ENCODE measurements around the gene BUB1B. TPM values are rescaled to one million over a fixed set of nuclear protein-coding genes. Genes with fewer than 3 reads are reported as not detected.

BUB1B gene
- total RNA-seq, 1 experiment from 2014 or later: 73.0 TPM

DNA sequence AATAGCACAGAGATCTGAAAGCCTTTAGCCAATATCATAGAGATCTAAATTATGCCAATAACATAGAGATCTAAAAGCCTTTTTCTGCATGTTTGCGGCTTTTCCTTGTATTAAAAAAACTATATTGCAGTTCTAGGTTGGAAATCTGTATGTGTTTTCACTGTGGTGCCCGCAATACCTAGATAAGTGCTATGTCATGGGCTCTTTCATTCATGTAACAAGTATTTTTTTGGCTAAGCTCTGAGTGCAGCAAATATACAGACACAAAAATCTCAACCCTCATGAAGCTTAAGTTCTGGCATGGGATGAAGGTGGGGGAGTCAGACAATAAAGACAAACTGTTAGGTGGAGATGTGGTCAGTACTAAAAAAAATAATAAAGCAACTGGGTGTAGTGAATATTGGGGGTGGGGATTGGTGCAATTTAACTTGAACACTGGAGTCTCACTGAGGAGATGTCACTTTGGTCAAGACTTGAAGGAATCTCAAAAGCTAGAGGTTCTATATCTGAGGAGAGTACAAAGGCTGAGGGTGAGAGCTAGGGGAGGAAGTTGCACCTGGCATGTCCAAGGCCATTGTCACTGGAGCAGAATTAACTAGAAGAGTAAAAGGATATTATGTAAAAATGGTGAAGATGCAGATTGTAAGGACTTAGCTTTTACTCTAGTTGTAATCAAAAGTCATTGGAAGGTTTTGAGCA lies 973 bp downstream of the BUB1B start:
- peaks cover 31% of the 10 kb centered on the region for H3K36me3 ChIP-seq (ENCODE audit: low read depth, low read length)
- H3K9me2 ChIP-seq (replicated peaks; ENCODE audit: low read length): no peaks in the 10 kb centered on the region
- peaks cover 24% of the 10 kb centered on the region for H3K4me1 ChIP-seq (ENCODE audit: insufficient read depth, low read length)
- H3K9ac ChIP-seq (ENCODE audit: low read length): peak overlapping the region; percentile 83
- CTCF ChIA-PET: no interaction called here
- no TSS peak for BruUV-seq (replicated peaks)
- no peaks in the 10 kb centered on the region for H3K27me3 ChIP-seq (ENCODE audit: low read length)
- peak overlapping the region; percentile 83 for H3K4me3 ChIP-seq (ENCODE audit: low read length)
- peak overlapping the region; percentile 88 for H3K4me2 ChIP-seq (ENCODE audit: low read length)
- peaks cover 60% of the 10 kb centered on the region for H3K79me2 ChIP-seq (ENCODE audit: low read length)
- H3F3A ChIP-seq (ENCODE audit: low read length, unreplicated experiment): no peaks in the 10 kb centered on the region
- H2AFZ ChIP-seq (ENCODE audit: low read length): peak overlapping the region; percentile 94
- POLR2A ChIA-PET (ENCODE audit: unreplicated experiment): no interaction called here
- ATAC-seq (no peak), DNase-seq (no peak)
- H3K27ac ChIP-seq (ENCODE audit: low read length): 0 out of 2 replicates have a peak overlapping the region, but pooled peaks have one; percentile 42
- TF ChIP-seq, protein P1, sequence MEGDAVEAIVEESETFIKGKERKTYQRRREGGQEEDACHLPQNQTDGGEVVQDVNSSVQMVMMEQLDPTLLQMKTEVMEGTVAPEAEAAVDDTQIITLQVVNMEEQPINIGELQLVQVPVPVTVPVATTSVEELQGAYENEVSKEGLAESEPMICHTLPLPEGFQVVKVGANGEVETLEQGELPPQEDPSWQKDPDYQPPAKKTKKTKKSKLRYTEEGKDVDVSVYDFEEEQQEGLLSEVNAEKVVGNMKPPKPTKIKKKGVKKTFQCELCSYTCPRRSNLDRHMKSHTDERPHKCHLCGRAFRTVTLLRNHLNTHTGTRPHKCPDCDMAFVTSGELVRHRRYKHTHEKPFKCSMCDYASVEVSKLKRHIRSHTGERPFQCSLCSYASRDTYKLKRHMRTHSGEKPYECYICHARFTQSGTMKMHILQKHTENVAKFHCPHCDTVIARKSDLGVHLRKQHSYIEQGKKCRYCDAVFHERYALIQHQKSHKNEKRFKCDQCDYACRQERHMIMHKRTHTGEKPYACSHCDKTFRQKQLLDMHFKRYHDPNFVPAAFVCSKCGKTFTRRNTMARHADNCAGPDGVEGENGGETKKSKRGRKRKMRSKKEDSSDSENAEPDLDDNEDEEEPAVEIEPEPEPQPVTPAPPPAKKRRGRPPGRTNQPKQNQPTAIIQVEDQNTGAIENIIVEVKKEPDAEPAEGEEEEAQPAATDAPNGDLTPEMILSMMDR (conservative IDR thresholded peaks at IDR 0.05; ENCODE audit: low read depth, low read length): no peak
- TF ChIP-seq EZH2 (IDR thresholded peaks at IDR 0.05; ENCODE audit: low read length, unreplicated experiment) (no peak), EZH2phosphoT487 (IDR thresholded peaks at IDR 0.05; ENCODE audit: borderline replicate concordance, low read length) (no peak)
- intact Hi-C loops (cut with micrococcal nuclease): loop anchor here (2.0 to 5.0 kb wide), 2 partner anchors 53 to 115 kb away; partner anchors contain the start of gene BMF
- H4K20me1 ChIP-seq (ENCODE audit: low read length): peaks cover 18% of the 10 kb centered on the region; the same call in 1 of the 2 replicates
- no peaks in the 10 kb centered on the region for H3K9me3 ChIP-seq (ENCODE audit: low read length)

DNA sequence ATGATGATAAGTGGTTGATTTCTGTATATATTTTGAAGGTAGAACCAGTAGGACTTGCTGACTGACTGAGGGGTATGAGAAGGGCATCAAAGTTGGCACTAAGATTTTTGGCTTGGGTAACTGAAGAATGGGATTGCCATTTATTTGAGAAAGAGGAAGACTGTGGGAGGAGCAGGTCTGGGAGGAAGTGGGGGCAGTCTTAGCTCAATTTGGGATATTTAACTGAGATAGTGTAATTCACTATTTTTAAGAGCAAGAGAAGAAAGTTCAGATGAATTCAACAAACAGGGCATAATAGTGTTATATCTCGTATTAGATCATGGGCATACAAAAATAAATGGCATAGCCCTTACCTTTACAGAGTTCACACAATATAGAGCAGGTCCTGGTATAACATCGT lies 1.7 kb downstream of the BUB1B start:
- POLR2A ChIA-PET (ENCODE audit: unreplicated experiment): no interaction called here
- peak overlapping the region; percentile 88 for H3K4me2 ChIP-seq (ENCODE audit: low read length)
- H2AFZ ChIP-seq (ENCODE audit: low read length): no peak overlapping the region
- TF ChIP-seq EZH2 (IDR thresholded peaks at IDR 0.05; ENCODE audit: low read length, unreplicated experiment) (no peak), EZH2phosphoT487 (IDR thresholded peaks at IDR 0.05; ENCODE audit: borderline replicate concordance, low read length) (no peak)
- TF ChIP-seq, protein P1 (conservative IDR thresholded peaks at IDR 0.05; ENCODE audit: low read depth, low read length): no peak
- peak overlapping the region; percentile 83 for H3K4me3 ChIP-seq (ENCODE audit: low read length)
- H3K4me1 ChIP-seq (ENCODE audit: insufficient read depth, low read length): peaks cover 24% of the 10 kb centered on the region
- no peak for ATAC-seq
- H3K79me2 ChIP-seq (ENCODE audit: low read length): peaks cover 65% of the 10 kb centered on the region
- H3K27me3 ChIP-seq (ENCODE audit: low read length): no peaks in the 10 kb centered on the region
- no TSS peak for BruUV-seq (replicated peaks)
- no peak for DNase-seq
- H3F3A ChIP-seq (ENCODE audit: low read length, unreplicated experiment): no peaks in the 10 kb centered on the region
- H4K20me1 ChIP-seq (ENCODE audit: low read length): peaks cover 18% of the 10 kb centered on the region; the same call in 1 of the 2 replicates
- H3K27ac ChIP-seq (ENCODE audit: low read length): no peak overlapping the region
- H3K9ac ChIP-seq (ENCODE audit: low read length): peak overlapping the region; percentile 83; the same call in 1 of the 2 replicates
- intact Hi-C loops (cut with micrococcal nuclease): loop anchor here (5.0 kb wide), 1 partner anchor 115 kb away; no protein-coding TSS in a partner anchor
- H3K36me3 ChIP-seq (ENCODE audit: low read depth, low read length): peaks cover 36% of the 10 kb centered on the region
- CTCF ChIA-PET: no interaction called here
- no peaks in the 10 kb centered on the region for H3K9me2 ChIP-seq (replicated peaks; ENCODE audit: low read length)
- H3K9me3 ChIP-seq (ENCODE audit: low read length): no peaks in the 10 kb centered on the region

All from PC-3 (cell line).